Stimulated activated CD8-positive, alpha-beta memory T cell treated with anti-CD3 and anti-CD28 coated beads, Interleukin-4, amount 100 ng/mL, for 24 hours (primary cell): ENCODE results near the gene CDX1.

Experiments used
- DNase-seq: peaks from one replicate; pipeline ENCODE4 v3.0.0-alpha.2; 2020; ENCODE audit warnings: low read depth

CDX1 gene

DNA sequence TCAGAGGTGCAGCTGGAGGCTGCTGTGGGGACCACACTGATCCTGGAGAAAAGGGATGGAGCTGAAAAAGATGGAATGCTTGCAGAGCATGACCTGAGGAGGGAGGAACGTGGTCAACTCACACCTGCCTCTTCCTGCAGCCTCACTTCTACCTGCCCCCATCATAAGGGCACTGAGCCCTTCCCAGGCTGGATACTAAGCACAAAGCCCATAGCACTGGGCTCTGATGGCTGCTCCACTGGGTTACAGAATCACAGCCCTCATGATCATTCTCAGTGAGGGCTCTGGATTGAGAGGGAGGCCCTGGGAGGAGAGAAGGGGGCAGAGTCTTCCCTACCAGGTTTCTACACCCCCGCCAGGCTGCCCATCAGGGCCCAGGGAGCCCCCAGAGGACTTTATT is 17.4 kb downstream of the CDX1 start:
- no peak for DNase-seq

DNA sequence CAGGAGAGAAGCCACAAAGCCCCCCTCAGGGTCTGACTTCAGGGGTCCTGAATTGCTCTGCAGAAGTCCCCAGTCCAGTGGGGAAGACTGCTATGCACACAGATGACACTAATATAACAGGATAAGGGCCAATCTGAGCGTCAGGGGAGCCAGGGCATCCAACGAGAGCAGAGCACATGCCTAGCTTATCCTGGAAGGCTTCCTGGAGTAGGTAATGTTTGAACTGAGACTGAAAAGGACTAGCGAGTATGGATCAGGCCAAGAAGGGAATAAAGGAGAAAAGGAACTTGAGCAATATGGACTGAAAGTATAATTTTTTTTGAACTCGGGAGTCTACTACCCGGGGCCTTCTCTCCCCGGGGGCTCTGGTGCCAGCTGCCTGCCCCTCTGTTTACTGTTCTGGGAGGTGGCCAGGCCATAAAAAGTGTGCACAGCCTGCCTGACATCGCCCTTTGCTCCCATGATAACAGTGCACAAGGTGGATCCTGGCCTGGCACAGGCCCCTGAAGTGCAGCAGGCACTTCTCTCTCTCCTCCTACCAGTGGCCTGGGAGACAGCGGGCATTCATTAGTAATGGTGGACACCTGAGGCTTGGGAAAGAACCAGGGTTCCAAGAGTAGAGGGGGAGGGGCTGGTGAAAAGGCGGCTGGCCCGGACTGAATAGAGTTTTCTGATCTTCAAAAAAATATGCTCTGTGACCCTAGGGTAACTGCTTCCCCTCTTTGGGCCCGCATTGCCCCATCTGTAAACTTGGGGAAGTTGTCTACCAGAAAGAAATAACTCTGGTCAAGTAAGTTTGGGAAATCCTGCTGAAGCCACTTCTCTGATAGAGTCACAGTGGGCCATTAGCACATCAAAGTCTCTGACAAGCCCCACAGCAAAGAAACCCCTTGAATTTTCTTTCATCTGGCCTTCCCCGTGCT is 18.7 kb downstream of the CDX1 start:
- no peak for DNase-seq

DNA sequence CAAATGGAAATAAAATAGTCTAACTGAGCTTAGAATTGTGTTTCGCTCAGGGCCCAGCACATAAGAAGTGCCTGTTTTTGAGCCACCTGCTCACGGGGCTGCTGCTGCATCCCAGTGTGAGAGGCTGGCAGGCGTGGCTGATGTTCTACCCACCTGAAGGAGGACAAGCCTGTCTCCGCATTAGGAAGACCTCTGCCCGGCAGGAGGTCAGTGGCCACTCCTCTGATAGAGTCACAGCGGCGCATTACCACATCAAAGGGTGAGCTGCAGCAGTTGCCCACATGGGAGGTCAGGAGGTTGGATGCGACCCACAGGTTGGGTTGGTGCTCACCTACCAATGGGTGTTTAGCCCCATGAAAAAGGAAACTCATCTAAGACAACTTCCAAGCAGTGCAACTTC is 19.6 kb downstream of the CDX1 start:
- DNase-seq: no peak

DNA sequence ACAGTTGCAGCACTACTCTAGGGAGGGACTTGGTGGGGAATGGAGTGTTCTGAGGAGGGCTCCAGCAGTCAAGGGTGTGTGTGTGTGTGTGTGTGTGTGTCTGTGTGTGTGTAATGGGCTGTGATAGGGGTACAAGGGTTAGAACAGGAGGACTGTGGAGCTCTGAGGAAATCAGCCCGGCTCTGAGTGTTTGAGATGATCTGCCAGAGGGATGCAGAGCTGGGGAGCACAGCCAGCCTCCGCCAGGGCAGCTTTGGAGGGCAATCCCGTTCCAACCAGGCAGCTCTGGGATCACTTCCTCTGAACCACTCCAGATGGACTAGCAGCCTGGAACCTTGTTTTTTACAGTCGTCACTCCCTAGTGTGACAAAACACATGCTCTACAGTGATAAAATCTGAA is 20.3 kb downstream of the CDX1 start:
- DNase-seq: no peak

- DNase-seq: no peak
Observed at GRCh38 chr5:150188146-150188842, 21.7 kb downstream of the CDX1 start.

DNA sequence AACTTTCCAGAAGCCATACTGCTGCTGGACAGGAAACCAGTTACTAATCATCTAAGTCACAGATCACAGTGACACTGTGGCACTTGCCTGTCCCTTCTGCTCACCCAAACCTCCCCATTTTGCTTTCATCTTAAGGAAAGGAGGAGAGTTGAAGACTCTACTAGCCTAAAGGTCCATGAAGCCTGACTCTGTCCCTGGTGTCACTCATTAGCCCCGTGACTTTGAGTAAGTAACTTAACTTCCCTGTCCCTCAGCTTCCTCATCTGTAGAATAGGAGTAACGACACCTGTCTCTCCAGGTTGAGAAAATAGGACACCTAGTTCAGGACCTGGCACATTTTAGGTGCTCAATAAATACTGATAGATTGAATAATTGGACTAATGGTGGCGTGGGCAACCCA is 22.7 kb downstream of the CDX1 start:
- DNase-seq: no peak

DNA sequence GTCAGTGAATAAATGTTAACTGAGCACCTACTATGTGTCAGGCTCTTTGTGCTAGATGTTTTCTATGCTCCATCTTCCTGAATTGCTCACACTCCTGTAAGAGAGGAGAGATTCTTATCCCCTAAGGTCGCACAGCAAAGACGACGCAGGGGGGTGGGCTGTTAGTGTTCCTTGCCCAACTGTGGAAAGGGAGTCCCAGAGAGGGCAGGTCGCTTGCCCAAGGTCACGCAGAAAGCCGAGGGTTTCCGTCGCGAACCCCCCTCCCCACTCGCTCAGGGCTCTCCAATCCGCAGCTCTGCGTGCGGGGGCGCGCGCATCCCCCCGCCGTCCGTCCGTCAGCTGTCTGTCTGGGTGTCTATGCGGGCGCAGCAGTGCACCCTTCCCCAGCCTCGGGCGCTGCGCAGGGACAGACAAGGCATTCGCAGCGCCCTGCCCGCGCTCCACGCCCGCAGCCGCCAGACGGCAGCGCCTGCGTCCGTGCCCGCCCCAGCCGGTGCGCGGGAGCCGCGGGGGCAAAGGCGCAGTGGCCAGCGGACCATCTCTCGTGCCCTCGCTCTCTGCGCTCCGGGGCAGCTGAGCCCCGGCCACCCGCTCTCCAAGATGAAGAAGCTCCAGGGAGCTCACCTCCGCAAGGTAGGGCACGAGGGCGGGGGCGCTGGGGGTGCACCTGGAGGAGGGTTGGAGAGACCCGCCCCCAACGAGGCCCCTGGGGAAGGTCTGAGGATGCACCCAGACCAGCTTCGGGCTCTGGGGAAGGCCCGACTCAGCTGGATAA is 23.3 kb downstream of the CDX1 start, which contains the start of gene SLC6A7:
TSS of gene SLC6A7 (plus strand) at position 335 of the 775 bp plus-strand sequence. CDS start at position 601, 266 bp downstream.
- DNase-seq: no peak

DNA sequence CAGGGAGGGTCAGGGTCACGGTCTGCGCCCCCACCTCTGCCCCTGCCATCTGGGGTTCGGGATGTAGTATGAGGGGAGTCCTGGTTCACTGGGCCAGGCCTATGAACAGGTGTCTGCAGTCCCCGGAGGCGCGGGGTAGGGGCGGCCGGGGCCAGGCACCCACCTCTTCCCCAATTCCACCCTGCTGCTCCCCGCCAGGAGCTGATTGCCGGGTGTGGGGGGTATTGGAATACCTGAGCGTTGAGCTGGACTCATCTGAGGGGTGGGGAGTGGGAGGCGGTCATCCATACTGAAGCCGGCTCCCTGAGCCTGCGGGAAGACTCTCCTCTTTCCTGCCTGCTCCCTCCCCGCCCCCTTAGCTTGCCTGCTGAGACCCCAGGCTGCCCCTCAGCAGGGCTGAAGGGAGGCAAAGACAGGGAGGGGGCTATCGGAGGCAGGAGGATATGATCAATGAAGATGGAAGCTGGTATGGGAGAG is 24.0 kb downstream of the CDX1 start:
- no peak for DNase-seq

- DNase-seq: no peak
Observed at GRCh38 chr5:150190987-150191386, 24.4 kb downstream of the CDX1 start.

GRCh38 chr5:150192462-150192861 is 25.9 kb downstream of the CDX1 start:
- no peak for DNase-seq

DNA sequence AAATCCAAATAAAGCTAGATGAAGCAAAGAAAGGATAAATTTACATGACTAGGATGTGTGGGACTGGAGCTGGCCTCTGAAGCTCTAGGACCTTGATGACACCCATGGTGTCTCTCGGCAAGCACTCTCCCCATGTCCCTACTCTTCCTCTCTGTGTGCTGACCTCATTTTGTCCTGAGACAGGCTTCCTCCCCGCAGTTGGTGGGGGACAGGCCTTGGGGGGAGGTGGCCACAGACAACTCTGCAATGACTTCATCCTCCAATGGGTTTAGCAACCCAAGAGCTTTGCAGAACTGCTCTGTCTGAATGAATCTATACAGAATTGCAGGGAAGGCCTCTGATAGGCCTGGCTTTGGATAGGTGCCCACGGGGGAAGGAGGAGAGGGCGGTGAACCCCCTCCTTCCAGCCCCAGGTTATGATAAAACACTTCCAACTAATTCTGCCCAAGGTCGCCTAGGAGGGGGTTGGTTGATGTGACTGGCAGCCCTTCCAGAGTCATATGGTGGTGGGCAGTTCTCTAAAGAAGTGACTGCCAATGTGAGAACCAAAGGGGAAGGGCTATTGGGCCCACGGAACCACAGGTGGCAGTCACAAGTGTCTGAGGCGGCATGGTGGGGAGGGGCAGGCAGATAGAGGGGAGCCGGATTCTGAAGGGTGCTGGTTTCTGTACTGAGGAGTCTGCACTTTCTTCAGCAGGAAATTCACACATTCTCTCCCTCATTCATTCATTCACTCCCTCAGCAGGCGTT is 29.3 kb downstream of the CDX1 start:
- DNase-seq: no peak

DNA sequence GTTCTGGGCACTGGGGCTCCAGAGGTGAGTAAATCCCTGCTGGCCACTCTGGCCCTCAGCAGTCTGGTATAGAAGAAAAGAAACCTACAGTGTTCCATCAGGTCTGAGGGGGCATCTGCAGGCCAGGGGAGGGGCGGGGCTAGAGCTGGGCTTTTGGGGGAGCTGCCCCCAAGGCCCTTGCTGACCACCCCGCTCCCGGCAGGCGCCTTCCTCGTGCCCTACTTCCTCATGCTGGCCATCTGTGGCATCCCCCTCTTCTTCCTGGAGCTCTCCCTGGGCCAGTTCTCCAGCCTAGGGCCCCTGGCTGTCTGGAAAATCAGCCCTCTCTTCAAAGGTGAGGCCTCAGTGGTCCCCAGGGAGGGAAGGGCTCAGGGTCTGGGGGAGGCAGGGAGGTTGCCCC is 29.9 kb downstream of the CDX1 start:
- DNase-seq: no peak

DNA sequence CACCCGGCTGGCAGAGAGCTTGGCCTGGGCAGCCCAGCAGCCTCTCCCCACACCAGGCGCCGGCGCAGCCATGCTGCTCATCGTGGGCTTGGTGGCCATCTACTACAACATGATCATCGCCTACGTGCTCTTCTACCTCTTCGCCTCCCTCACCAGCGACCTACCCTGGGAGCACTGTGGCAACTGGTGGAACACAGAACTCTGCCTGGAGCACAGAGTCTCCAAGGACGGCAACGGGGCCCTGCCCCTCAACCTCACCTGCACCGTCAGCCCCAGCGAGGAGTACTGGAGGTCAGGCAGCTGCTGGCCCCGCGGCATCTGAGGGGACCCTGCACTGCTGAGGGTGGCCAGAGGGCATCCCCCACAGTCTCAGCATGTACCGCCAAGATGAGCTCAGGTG is 30.4 kb downstream of the CDX1 start:
- DNase-seq: no peak

GRCh38 chr5:150197476-150197875 is 30.9 kb downstream of the CDX1 start:
- no peak for DNase-seq

DNA sequence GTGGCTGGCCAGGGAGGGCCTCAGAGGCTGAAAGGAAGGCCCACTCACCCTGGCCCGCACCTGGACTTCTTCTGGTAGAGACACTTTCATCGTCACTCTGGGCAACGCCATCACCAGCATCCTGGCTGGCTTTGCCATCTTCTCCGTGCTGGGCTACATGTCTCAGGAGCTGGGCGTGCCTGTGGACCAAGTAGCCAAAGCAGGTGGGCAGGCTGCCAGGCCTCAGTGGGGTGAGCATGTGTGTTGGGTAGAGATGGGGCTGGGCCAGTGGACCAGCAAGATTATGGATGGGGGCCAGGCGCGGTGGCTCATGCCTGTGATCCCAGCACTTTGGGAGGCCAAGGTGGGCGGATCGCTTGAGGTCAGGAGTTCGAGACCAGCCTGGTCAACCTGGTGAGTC is 35.9 kb downstream of the CDX1 start:
- no peak for DNase-seq

DNA sequence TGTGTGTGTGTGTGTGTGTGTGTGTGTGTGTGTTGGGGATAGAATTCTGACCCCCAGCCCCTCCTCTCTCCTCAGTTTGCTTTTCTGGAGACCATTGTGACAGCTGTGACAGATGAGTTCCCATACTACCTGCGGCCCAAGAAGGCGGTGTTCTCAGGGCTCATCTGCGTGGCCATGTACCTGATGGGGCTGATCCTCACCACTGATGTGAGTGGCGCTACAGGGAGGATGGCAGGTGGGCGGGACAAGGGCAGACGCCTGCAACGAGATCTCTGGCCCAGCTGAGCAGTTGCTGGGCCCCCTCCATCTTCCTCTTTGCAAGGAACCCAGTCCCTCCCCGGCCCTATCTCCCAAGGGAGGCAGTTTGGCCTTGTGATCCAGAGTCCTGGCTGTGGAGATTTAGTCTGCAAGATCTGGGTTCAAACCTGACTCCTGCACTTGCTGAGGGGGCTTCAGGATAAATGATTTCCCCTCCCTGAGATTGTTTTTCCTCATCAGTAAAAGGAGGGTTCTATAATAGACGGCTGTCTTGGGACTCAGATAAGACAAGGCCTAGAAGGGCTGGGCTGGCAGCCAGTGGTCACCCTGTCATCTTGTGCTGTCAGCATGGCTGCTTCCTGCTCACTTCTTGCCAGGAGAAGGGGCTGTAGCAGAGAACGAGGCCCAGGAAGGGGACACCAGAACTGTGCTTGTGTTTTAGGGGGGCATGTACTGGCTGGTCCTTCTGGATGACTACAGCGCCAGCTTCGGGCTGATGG is 37.4 kb downstream of the CDX1 start:
- DNase-seq: no peak

- no peak for DNase-seq
Observed at GRCh38 chr5:150204590-150204960, 38.0 kb downstream of the CDX1 start.

GRCh38 chr5:150206098-150206778 is 39.7 kb downstream of the CDX1 start:
- DNase-seq: no peak

DNA sequence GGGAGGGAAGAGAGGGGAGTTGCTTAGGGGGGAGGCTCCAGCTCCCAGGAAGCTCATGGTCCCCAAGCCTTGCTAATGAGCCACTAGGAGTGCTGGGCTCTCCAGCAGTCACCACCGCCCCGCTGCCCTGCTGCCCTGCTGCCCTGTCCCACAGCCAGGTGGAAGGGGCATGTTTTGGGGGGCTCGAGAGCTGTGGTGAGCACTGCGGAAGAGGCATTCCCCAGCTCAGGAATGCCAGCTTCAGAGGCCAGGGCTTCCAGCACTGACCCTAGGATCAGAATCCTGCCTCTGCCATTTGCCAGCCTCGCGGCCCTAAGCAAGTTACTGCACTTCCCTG is 40.2 kb downstream of the CDX1 start:
- no peak for DNase-seq
